Activated CD4-positive, alpha-beta T cell treated with anti-CD3 and anti-CD28 coated beads, Interleukin-10, Interleukin-2, amounts not matched to agents 100 ng/mL and 50 ng/mL, durations not matched to agents 16 hours and 8 hours (primary cell): ENCODE data around the gene KIAA2012.
A peak's percentile ranks its signal among the peaks of the same experiment; 100 is the strongest.

Experiments used
- DNase-seq: peaks from one replicate; pipeline ENCODE4 v3.0.0-alpha.2; 2020

KIAA2012 gene

GRCh38 chr2:202157211-202157990 is 84.3 kb downstream of the KIAA2012 start:
- DNase-seq = no peak

GRCh38 chr2:202158796-202159195 is 85.7 kb downstream of the KIAA2012 start:
- no peak for DNase-seq

- peak; percentile 45 for DNase-seq
Measured at GRCh38 chr2:202161151-202161835, 88.2 kb downstream of the KIAA2012 start.

GRCh38 chr2:202164411-202164810 is 91.4 kb downstream of the KIAA2012 start:
- no peak for DNase-seq

- DNase-seq = no peak
Measured at GRCh38 chr2:202165208-202165607, 92.2 kb downstream of the KIAA2012 start.

GRCh38 chr2:202165945-202166344 is 92.9 kb downstream of the KIAA2012 start:
- no peak for DNase-seq

- no peak for DNase-seq
Measured at GRCh38 chr2:202169131-202169530, 96.1 kb downstream of the KIAA2012 start.

- DNase-seq = no peak
Measured at GRCh38 chr2:202169832-202170424, 96.9 kb downstream of the KIAA2012 start.

GRCh38 chr2:202171241-202171825 is 98.3 kb downstream of the KIAA2012 start:
- peak; percentile 9 for DNase-seq

- peak; percentile 80 for DNase-seq
Measured at GRCh38 chr2:202172439-202173211, 99.6 kb downstream of the KIAA2012 start.

GRCh38 chr2:202178346-202178958 is 105.4 kb downstream of the KIAA2012 start:
- DNase-seq = peak; percentile 67

GRCh38 chr2:202184557-202184956 is 111.5 kb downstream of the KIAA2012 start:
- DNase-seq = no peak

GRCh38 chr2:202185156-202185555 is 112.1 kb downstream of the KIAA2012 start:
- no peak for DNase-seq

GRCh38 chr2:202186641-202187202 is 113.7 kb downstream of the KIAA2012 start:
- DNase-seq = no peak

- no peak for DNase-seq
Measured at GRCh38 chr2:202187570-202187969, 114.5 kb downstream of the KIAA2012 start.

- DNase-seq = no peak
Measured at GRCh38 chr2:202193305-202193704, 120.2 kb downstream of the KIAA2012 start.

GRCh38 chr2:202193881-202194353 is 120.9 kb downstream of the KIAA2012 start:
- no peak for DNase-seq

- DNase-seq = no peak
Measured at GRCh38 chr2:202194418-202194817, 121.4 kb downstream of the KIAA2012 start.

GRCh38 chr2:202196727-202197126 is 123.7 kb downstream of the KIAA2012 start:
- DNase-seq = no peak

GRCh38 chr2:202201220-202202160 is 128.4 kb downstream of the KIAA2012 start:
- DNase-seq = no peak

GRCh38 chr2:202203348-202203747 is 130.3 kb downstream of the KIAA2012 start:
- DNase-seq = no peak
